Uterus (tissue), 4 donors: ENCODE data around the gene IGSF23. TPM values are rescaled to one million over a fixed set of nuclear protein-coding genes. Genes with fewer than 3 reads are reported as not detected.
"Not testable (repeated sequence)": the region's sequence is repeated elsewhere in the genome, so short reads cannot be mapped to it uniquely, and the experiment has no call there.

Source experiments
- DNase-seq, 2 donors: peaks; one replicate each; pipeline ENCODE4 v3.0.0-alpha.2; 2019 to 2020
- H3K27ac ChIP-seq, 2 donors: fragments of 200-600 bp; sonication (generic); 1 replicate in 1 of 2; 2 replicates in 1 of 2; pipeline ENCODE4 v1.5.1; 2016 to 2018
- H3K27me3 ChIP-seq, 2 donors: fragments of 200-600 bp; sonication (generic); one replicate each; pipeline ENCODE4 v1.5.1; 2018 to 2019; ENCODE audit warnings: control low read depth in 1 of 2
- H3K36me3 ChIP-seq, 2 donors: fragments of 200-600 bp; sonication (generic); one replicate each; pipeline ENCODE4 v1.5.1; 2019; ENCODE audit warnings: control low read depth in 1 of 2
- H3K4me1 ChIP-seq, 2 donors: fragments of 200-600 bp; sonication (generic); one replicate each; pipeline ENCODE4 v1.5.1; 2018 to 2019; ENCODE audit warnings: control low read depth in 1 of 2
- H3K4me3 ChIP-seq, 2 donors: fragments of 200-600 bp; sonication (generic); 1 replicate in 1 of 2; 2 replicates in 1 of 2; pipeline ENCODE4 v1.5.1; 2018 to 2019; ENCODE audit warnings: mild to moderate bottlenecking in 1 of 2
- H3K9me3 ChIP-seq, 2 donors: fragments of 200-600 bp; sonication (generic); one replicate each; pipeline ENCODE4 v1.5.1; 2019; ENCODE audit warnings: control low read depth in 1 of 2
- POLR2A ChIP-seq, 2 donors: fragments of 450-650 bp; IDR thresholded peaks; one replicate each; pipeline ENCODE4 v1.6.1; 2016; ENCODE audit warnings: antibody characterized with exemption in 2 of 2, mild to moderate bottlenecking in 1 of 2, moderate library complexity in 1 of 2
- intact Hi-C: fragments of 100-400 bp; cut with DNase I; formaldehyde crosslinking; loops from one replicate; pipeline ENCODE4 v1.15.1; 2023; ENCODE audit warnings: low total_unique reads
- total RNA-seq, 4 donors: library from RNA; depleted of rRNA in 3 of 4; stranded (reverse); fragments of >200 nt in 3 of 4; gene quantifications; one replicate each; pipeline versions ENCODE4 v1.1.0 to v1.2.4, GENCODE V29; 2014 to 2023
- TF ChIP-seq, protein P1 (sequence below), 4 experiments: fragments of 200-600 bp in 2 of 4; fragments of 450-650 bp in 2 of 4; sonication (generic) in 2 of 4; IDR thresholded peaks; one replicate each; pipeline ENCODE4 v1.5.1; 2016 to 2019; ENCODE audit warnings: antibody characterized with exemption in 4 of 4, mild to moderate bottlenecking in 2 of 4, moderate library complexity in 1 of 4
- donor health status: DM: yes; HTN: yes; CAD: no.

The IGSF23 gene
- total RNA-seq, 4 donors from 2014 or later: not detected

DNA sequence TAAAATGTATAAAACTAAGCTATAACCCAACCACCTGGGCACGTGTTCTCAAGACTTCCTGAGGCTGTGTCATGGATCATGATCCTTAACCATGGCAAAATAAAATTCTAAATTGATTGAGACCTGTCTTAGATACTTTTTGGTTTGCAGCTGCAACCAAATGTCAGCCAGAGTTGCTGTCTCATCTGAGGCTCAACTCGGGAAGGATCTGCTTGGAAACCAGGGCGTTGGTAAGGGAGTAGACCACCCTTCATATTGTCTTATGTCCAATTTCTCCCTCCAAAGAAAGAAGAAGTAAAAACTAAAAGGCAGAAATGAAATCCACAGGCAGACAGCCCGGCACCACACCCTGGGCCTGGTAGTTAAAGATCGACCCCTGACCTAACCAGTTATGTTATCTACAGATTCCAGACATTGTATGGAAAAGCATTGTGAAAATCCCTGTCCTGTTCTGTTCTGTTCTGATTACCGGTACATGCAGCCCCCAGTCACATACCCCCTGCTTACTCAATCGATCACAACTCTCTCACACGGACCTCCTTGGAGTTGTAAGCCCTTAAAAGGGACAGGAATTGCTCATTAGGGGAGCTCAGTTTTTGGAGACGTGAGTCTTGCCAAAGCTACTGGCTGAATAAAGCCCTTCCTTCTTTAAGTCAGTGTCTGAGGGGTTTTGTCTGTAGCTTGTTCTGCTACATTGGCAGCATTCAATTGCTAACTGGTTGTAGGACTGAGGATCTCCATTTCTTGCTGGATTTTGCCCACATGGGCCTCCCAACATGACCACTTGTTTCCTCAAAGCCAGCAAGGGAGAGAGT lies 22.9 kb upstream of the IGSF23 start:
- DNase-seq: no peak
- no peaks in the 10 kb centered on the region for H3K27me3 ChIP-seq
- no peak overlapping the region for H3K4me3 ChIP-seq
- H3K27ac ChIP-seq: no peak overlapping the region
- no peaks in the 10 kb centered on the region for H3K36me3 ChIP-seq
- TF ChIP-seq POLR2A (IDR thresholded peaks at IDR 0.05): no peak
- TF ChIP-seq, protein P1, sequence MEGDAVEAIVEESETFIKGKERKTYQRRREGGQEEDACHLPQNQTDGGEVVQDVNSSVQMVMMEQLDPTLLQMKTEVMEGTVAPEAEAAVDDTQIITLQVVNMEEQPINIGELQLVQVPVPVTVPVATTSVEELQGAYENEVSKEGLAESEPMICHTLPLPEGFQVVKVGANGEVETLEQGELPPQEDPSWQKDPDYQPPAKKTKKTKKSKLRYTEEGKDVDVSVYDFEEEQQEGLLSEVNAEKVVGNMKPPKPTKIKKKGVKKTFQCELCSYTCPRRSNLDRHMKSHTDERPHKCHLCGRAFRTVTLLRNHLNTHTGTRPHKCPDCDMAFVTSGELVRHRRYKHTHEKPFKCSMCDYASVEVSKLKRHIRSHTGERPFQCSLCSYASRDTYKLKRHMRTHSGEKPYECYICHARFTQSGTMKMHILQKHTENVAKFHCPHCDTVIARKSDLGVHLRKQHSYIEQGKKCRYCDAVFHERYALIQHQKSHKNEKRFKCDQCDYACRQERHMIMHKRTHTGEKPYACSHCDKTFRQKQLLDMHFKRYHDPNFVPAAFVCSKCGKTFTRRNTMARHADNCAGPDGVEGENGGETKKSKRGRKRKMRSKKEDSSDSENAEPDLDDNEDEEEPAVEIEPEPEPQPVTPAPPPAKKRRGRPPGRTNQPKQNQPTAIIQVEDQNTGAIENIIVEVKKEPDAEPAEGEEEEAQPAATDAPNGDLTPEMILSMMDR (IDR thresholded peaks at IDR 0.05): no peak
- no peaks in the 10 kb centered on the region for H3K9me3 ChIP-seq
- H3K4me1 ChIP-seq: no peaks in the 10 kb centered on the region
- intact Hi-C loops: no loop called here

DNA sequence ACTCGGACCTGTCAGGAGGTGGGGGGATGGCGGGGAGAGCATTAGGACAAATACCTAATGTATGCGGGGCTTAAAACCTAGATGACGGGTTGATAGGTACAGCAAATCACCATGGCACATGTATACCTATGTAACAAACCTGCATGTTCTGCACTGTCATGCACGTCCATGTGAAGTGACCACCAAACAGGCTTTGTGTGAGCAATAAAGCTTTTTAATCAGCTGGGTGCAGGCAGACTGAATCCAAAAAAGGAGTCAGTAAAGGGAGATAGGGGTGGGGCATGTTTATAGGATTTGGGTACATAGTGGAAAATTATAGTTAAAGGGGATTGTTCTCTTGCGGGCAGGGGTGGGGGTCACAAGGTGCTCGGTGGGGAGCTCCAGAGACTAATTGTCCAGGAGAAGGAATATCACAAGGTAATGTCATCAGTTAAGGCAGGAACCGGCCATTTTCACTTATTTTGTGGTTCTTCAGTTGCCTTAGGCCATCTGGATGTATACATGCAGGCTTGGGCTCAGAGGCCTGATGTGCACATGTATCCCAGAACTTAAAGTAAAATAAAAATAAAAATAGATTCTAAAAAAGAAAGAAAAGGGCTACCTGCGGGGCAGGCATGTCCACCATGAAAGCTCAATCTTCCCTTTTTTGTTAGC lies 21.9 kb upstream of the IGSF23 start:
- intact Hi-C loops, H3K36me3 ChIP-seq, H3K4me1 ChIP-seq, H3K27ac ChIP-seq, H3K4me3 ChIP-seq, DNase-seq, H3K27me3 ChIP-seq, H3K9me3 ChIP-seq: not testable (repeated sequence)

DNA sequence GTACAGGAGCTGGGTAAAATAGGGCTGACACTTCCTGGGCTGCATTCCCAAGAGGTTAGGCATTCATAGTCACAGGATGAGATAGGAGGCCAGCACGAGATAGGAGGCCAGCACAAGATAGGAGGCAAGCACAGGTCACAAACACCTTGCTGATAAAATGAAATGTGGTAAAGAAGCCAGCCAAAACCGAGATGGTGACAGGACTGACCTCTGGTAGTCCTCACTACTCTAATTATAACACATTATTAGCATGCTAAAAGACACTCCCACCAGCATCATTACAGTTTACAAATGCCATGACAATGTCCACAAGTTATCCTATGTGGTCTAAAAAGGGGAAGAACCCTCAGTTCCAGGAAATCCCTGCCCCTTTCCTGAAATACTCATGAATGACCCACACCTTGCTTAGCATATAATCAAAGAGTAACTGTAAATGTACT lies 20.9 kb upstream of the IGSF23 start:
- Histone ChIP-seq H3K9me3 (no peaks in the 10 kb centered on the region), H3K27me3 (no peaks in the 10 kb centered on the region), H3K4me1 (no peaks in the 10 kb centered on the region), H3K4me3 (no peak overlapping the region), H3K36me3 (no peaks in the 10 kb centered on the region), H3K27ac (no peak overlapping the region)
- intact Hi-C loops: no loop called here
- no peak for TF ChIP-seq POLR2A (IDR thresholded peaks at IDR 0.05)
- TF ChIP-seq, protein P1 (IDR thresholded peaks at IDR 0.05): no peak
- DNase-seq: no peak

DNA sequence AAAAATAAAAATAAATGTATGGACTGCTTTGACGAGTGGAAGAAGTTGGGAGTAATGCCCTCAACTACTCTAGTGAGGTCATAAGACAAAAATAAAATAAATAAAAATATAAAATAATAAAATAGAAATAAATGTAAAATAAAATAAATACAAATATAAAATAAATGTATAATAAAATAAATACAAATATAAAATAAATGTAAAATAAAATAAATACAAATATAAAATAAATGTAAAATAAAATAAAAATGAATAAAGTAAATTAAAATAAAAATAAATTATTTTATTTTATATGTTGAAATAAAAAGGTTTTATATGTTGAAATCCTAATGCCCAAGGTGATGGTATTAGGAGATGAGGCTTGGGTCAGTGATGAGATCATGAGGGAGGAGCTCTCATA lies 20.1 kb upstream of the IGSF23 start:
- H3K27me3 ChIP-seq: no peaks in the 10 kb centered on the region
- H3K9me3 ChIP-seq: no peaks in the 10 kb centered on the region
- H3K36me3 ChIP-seq: no peaks in the 10 kb centered on the region
- no peaks in the 10 kb centered on the region for H3K4me1 ChIP-seq
- no peak for DNase-seq
- no peak for TF ChIP-seq POLR2A (IDR thresholded peaks at IDR 0.05)
- TF ChIP-seq, protein P1 (IDR thresholded peaks at IDR 0.05): no peak
- intact Hi-C loops: no loop called here
- no peak overlapping the region for H3K4me3 ChIP-seq
- H3K27ac ChIP-seq: no peak overlapping the region

DNA sequence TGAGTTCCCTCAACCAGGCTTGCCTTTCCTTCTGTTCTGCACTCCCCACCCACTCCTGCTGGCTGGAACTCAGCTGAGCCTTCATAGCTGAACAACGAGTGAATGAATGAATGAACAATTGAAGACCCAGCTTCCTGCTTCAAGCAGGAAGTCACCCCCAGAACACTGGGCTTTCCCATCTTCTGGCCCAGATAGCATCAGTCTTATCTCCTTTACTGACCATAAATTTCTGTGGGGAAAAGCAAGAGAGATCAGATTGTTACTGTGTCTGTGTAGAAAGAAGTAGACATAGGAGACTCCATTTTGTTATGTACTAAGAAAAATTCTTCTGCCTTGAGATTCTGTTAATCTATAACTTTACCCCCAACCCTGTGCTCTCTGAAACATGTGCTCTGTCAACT lies 19.5 kb upstream of the IGSF23 start:
- H3K4me3 ChIP-seq, H3K4me1 ChIP-seq, DNase-seq, intact Hi-C loops, H3K36me3 ChIP-seq, H3K27ac ChIP-seq, H3K27me3 ChIP-seq, H3K9me3 ChIP-seq: not testable (repeated sequence)

DNA sequence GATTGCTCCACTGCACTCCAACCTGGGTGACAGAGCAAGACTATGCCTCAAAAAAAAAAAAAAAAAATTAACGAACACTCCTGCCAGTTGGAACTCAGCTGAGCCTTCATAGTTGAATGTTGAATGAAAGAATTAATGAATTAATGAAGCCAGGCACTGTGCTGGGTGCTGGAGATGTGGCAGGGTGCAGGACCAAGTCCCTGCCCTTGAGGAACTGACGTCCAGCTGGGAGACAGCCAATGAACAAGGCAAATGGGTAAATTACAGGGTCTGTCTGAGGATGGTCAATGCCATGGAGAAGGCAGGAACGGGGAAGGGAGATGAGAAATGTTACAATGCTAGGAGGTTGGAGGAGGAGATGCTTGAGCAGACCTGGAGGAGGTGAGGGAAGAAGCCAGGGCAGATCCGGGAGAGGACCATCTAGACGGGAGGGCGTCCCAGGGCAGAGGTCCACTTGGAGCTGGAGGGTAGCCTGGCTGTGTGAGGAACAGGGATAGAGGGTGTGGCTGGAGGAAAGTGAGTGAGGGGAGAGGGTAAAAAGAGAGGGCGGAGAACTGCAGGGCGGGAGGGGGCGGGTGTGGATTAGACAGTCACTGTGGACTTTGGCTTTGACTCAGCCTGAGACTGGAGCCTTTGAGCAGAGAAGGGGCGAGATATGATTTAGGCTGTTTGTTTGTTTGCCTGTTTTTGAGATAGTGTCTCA lies 16.8 kb upstream of the IGSF23 start:
- Histone ChIP-seq H3K4me3 (no peak overlapping the region), H3K27me3 (no peaks in the 10 kb centered on the region)
- intact Hi-C loops: no loop called here

More for the DNA sequence above, 16.8 kb upstream of the IGSF23 start:
- no peaks in the 10 kb centered on the region for H3K9me3 ChIP-seq
- TF ChIP-seq POLR2A (IDR thresholded peaks at IDR 0.05): no peak
- TF ChIP-seq, protein P1 (IDR thresholded peaks at IDR 0.05): no peak
- H3K27ac ChIP-seq: no peak overlapping the region
- DNase-seq: no peak
- no peaks in the 10 kb centered on the region for H3K4me1 ChIP-seq
- H3K36me3 ChIP-seq: no peaks in the 10 kb centered on the region
